HepG2 (cell line): ENCODE results near the gene NUDT3. TPM values are rescaled to one million over a fixed set of nuclear protein-coding genes. Genes with fewer than 3 reads are reported as not detected.
A peak's percentile ranks its signal among the peaks of the same experiment; 100 is the strongest.

Source experiments
- ARID4A ChIP-seq: sonication (generic); formaldehyde crosslinking; IDR thresholded peaks from 2 replicates; pipeline ENCODE4 v1.5.0; 2020; ENCODE audit warnings: mild to moderate bottlenecking, missing genetic modification reagents, borderline replicate concordance
- GLI4 ChIP-seq: sonication (generic); formaldehyde crosslinking; IDR thresholded peaks from 2 replicates; pipeline ENCODE4 v1.5.1; 2020; ENCODE audit warnings: missing genetic modification reagents, mild to moderate bottlenecking, moderate library complexity, borderline replicate concordance
- HHEX ChIP-seq: IDR thresholded peaks from 2 replicates; pipeline ENCODE4 v1.6.1; 2016; ENCODE audit warnings: control low read depth
- HOXA3 ChIP-seq: sonication (generic); formaldehyde crosslinking; IDR thresholded peaks from 2 replicates; pipeline ENCODE4 v1.5.0; 2020; ENCODE audit warnings: missing genetic modification reagents
- ISX ChIP-seq: sonication (generic); formaldehyde crosslinking; conservative IDR thresholded peaks from 2 replicates; pipeline ENCODE4 v1.5.0; 2020; ENCODE audit warnings: missing genetic modification reagents
- MAFF ChIP-seq: IDR thresholded peaks from 2 replicates; pipeline ENCODE4 v1.6.1; 2011; ENCODE audit warnings: low read depth, low read length, improper control_type of control experiment
- SP2 ChIP-seq: sonication (generic); formaldehyde crosslinking; IDR thresholded peaks from 2 replicates; pipeline ENCODE4 v1.5.1; 2020; ENCODE audit warnings: mild to moderate bottlenecking, missing genetic modification reagents
- TOPORS ChIP-seq: sonication (generic); formaldehyde crosslinking; IDR thresholded peaks from 2 replicates; pipeline ENCODE4 v1.8.0; 2023; ENCODE audit warnings: mild to moderate bottlenecking, missing genetic modification reagents
- ZFP36 ChIP-seq: fragments of 150-350 bp; IDR thresholded peaks from 2 replicates; pipeline ENCODE4 v1.6.1; 2018; ENCODE audit warnings: borderline replicate concordance, low read length, low read depth; ENCODE audit not compliant: partially characterized antibody
- ZFP36L2 ChIP-seq: sonication (generic); formaldehyde crosslinking; IDR thresholded peaks from 2 replicates; pipeline ENCODE4 v1.4.0; 2020; ENCODE audit warnings: missing genetic modification reagents
- ZHX2 ChIP-seq, 2 experiments: sonication (generic) in 1 of 2; formaldehyde crosslinking in 1 of 2; IDR thresholded peaks; 2 replicates each; pipeline versions ENCODE4 v1.6.1 to v1.9.0; 2014 to 2022; ENCODE audit warnings: antibody characterized with exemption in 1 of 2, borderline replicate concordance in 1 of 2, inconsistent platforms in 1 of 2, low read depth in 1 of 2, missing genetic modification reagents in 1 of 2
- ZMAT3 ChIP-seq: sonication (generic); formaldehyde crosslinking; conservative IDR thresholded peaks from 2 replicates; pipeline ENCODE4 v1.7.0; 2021; ENCODE audit warnings: missing genetic modification reagents
- ZNF136 ChIP-seq: sonication (generic); formaldehyde crosslinking; IDR thresholded peaks from 2 replicates; pipeline ENCODE4 v1.8.1; 2022; ENCODE audit warnings: low read depth, mild to moderate bottlenecking, moderate library complexity, missing genetic modification reagents
- ZNF292 ChIP-seq: sonication (generic); formaldehyde crosslinking; IDR thresholded peaks from 2 replicates; pipeline ENCODE4 v1.8.1; 2022; ENCODE audit warnings: mild to moderate bottlenecking, low read depth, missing genetic modification reagents, borderline replicate concordance
- ZNF619 ChIP-seq: sonication (generic); formaldehyde crosslinking; IDR thresholded peaks from 2 replicates; pipeline ENCODE4 v1.4.0; 2020; ENCODE audit warnings: mild to moderate bottlenecking, missing genetic modification reagents
- ZNF691 ChIP-seq: sonication (generic); formaldehyde crosslinking; IDR thresholded peaks from 2 replicates; pipeline ENCODE4 v1.4.0; 2020; ENCODE audit warnings: missing genetic modification reagents, low read depth, mild to moderate bottlenecking, borderline replicate concordance
- polyA plus RNA-seq, 8 experiments: library from polyadenylated mRNA; depleted of rRNA in 3 of 8; stranded (reverse) in 7 of 8; unstranded in 1 of 8; fragments of >200 nt; fragmentation: Illumina TruSeq in 4 of 8; extraction: Trizol in 4 of 8; gene quantifications; 2 replicates each; pipeline versions ENCODE4 v1.2.1 to v1.2.3, GENCODE V29; 2011 to 2016; ENCODE audit warnings: low read depth in 4 of 8, missing spikeins in 1 of 8, mixed read lengths in 1 of 8; ENCODE audit not compliant: insufficient read depth in 1 of 8
- total RNA-seq, 5 experiments: library from RNA; depleted of rRNA; stranded (reverse); fragments of >200 nt; fragmentation: Illumina TruSeq; extraction: Trizol; gene quantifications; 2 replicates each; pipeline ENCODE4 v1.2.3, GENCODE V29; 2016; ENCODE audit warnings: low read depth in 1 of 5
- TF ChIP-seq, protein P1 (sequence below): sonication (generic); formaldehyde crosslinking; conservative IDR thresholded peaks from 2 replicates; pipeline ENCODE4 v1.4.0; 2020; ENCODE audit warnings: missing genetic modification reagents

The NUDT3 gene
- total and polyA plus RNA-seq, 2 of the 13 experiments (the other 11 are each of a cell fraction or from before 2014, with no cell fraction given): 20.2 to 20.6 TPM

DNA sequence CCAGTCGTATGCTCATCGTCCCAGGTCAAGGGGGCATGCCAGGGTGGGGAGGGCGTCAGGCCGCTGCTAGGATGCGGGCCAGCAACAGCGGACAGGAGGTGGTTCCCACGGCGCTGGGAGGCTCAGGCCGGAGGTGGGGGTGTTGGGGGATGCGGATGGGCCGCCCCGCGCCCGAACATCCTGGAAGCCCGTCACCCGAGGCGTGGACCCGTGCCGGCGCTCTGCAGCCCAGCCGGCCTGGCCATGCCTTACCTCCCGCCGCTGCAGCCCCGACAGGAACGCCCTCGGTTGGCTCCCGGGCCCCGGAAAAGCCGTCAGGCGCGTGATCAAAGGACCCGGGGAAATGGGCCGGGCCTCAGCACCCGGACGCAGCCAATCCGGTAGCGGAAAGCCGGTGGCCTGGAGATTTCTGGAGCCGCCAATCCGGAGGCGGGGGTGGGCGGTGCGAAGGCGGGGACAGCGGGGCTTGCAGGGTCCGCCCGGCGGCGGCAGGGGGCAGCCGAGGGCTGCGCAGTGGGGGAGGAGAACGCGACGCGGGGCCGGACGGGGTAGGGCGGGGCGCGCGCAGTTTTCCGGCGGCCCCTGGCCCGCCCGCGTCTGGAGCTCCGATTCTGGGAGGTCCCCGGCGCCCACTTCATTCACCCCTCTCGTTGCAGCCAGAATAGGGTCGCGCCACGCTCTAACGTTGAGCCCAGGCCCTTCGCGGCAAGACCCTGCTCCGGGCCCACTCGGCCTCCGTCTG lies 143.6 kb downstream of the NUDT3 start, which contains the start of gene SMIM29 (continued):
- TF ChIP-seq ZHX2 (IDR thresholded peaks at IDR 0.05; ENCODE audit: low read depth): no peak
- TF ChIP-seq ZHX2 (CRISPR knock-in tag; IDR thresholded peaks at IDR 0.05; ENCODE audit: borderline replicate concordance): no peak
- TF ChIP-seq SP2 (CRISPR knock-in tag): peak; percentile 81; the same call in 1 of the 2 replicates
- peak; percentile 97 for TF ChIP-seq ARID4A
- no peak for TF ChIP-seq ZNF619 (CRISPR knock-in tag)
- 0 out of 2 replicates have a peak, but pooled peaks have one; percentile 24 for TF ChIP-seq ZNF136 (CRISPR knock-in tag)
- TF ChIP-seq MAFF: no peak
- TF ChIP-seq ISX (CRISPR knock-in tag): no peak
- TF ChIP-seq ZNF691: no peak
- TF ChIP-seq ZMAT3 (CRISPR knock-in tag): peak; percentile 73; the same call in 1 of the 2 replicates
- TF ChIP-seq HOXA3 (CRISPR knock-in tag): peak; percentile 28; the same call in 1 of the 2 replicates
- TF ChIP-seq, protein P1, sequence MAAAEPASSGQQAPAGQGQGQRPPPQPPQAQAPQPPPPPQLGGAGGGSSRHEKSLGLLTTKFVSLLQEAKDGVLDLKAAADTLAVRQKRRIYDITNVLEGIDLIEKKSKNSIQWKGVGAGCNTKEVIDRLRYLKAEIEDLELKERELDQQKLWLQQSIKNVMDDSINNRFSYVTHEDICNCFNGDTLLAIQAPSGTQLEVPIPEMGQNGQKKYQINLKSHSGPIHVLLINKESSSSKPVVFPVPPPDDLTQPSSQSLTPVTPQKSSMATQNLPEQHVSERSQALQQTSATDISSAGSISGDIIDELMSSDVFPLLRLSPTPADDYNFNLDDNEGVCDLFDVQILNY: peak; percentile 69
- TF ChIP-seq GLI4 (CRISPR knock-in tag): no peak; the same call in 1 of the 2 replicates
- no peak for TF ChIP-seq ZFP36
- no peak; the same call in 1 of the 2 replicates for TF ChIP-seq ZFP36L2
- no peak for TF ChIP-seq ZNF292 (CRISPR knock-in tag)
- no peak for TF ChIP-seq TOPORS (CRISPR knock-in tag)
- TF ChIP-seq HHEX (CRISPR knock-in tag): no peak
